Measurements from ENCODE around the gene MROH2A.

The MROH2A gene

DNA sequence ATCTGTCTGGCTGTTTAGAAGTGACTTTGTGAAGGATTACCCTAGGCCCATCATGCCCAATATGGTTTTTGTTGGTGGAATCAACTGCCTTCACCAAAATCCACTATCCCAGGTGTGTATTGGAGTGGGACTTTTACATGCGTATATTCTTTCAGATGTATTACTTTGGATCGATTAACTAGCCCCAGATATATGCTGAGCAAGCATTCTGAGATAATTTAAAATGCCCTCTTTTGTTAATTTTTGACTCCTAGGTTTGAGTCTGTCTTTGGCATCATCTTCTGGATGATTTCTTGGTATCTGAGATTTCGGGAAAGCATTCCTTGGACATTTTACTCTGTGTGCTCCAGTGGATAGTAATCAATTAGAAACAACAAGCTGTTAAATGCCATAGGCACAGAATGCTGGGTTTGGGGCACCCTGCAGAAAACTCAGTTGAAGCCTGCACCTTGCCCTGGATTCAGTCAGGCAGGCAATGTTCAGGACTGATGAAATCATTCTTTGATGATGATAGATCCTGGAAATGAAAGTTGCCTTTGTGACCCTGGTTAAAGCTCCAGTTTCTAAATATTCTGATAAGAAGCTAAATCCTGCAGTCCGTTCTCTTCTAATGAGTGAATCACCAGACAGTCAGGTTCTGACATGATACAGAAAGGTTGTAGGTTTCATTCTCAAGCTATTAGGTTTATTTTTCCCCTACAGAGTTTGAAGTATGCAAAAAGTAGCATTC is 16.9 kb upstream of the MROH2A start:
- no peak for DNase-seq

DNA sequence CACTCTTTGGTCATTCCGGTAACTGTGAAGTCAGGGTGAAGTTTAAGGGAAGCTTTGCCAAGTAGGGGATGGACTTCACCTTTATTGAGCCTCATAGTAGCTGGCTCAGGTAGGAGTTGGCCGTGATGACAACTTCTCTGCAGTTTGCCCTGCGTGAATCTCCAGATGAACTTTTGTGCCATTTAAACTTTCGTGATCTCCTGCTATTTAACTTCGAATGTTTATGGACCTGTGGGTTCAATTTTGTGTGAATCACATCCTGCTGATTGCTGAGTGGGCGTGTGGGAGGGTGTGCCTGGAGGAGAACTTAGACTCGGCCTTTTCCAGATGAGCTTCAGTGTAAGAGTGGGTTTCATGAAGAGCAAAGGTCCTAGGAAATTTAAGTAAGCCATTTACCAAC is 13.9 kb upstream of the MROH2A start:
- DNase-seq = no peak

DNA sequence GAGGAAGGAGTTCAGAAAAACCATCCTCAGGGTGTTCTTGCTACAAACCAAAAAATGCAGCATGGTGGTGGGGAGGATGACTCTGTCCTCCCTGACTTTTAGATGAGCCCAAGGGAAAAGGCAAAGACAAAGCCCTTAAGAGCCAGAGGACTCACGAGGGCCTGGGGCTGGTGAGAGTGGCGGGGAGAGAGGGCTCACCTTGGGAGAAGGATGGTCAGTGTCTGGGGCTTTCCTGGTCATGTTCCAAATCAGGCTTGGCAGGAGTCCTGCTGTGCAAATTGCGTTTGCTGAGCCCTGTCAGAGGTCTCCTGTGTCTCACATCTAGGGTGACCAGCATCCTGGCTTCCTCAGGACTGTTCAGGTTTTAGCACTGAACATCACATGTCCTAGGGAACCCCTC is 13.4 kb upstream of the MROH2A start:
- no peak for DNase-seq

DNA sequence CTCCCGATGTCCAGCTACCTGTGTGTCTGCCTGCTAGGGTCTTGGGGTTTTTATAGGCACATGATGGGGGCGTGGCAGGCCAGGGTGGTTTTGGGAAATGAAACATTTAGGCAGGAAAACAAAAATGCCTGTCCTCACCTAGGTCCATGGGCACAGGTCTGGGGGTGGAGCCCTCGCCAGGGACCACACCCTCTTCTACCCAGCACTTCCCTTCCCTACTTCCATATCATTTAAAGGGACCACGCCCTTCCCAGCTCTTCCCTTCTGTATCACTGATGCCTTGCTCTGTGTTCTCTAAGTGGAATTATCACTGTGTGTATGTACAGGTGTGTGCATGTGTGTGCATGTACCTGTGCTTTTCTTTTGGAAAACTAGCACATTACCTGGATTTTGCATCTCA is 11.7 kb upstream of the MROH2A start:
- DNase-seq = no peak

DNA sequence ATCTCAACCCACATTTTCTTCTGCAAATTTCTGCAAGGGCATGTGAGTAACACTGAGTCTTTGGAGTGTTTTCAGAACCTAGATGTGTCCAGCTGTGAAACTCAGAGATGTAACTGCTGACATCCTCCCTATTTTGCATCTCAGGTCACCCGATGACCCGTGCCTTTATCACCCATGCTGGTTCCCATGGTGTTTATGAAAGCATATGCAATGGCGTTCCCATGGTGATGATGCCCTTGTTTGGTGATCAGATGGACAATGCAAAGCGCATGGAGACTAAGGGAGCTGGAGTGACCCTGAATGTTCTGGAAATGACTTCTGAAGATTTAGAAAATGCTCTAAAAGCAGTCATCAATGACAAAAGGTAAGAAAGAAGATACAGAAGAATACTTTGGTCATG is 10.1 kb upstream of the MROH2A start:
- DNase-seq = no peak

DNA sequence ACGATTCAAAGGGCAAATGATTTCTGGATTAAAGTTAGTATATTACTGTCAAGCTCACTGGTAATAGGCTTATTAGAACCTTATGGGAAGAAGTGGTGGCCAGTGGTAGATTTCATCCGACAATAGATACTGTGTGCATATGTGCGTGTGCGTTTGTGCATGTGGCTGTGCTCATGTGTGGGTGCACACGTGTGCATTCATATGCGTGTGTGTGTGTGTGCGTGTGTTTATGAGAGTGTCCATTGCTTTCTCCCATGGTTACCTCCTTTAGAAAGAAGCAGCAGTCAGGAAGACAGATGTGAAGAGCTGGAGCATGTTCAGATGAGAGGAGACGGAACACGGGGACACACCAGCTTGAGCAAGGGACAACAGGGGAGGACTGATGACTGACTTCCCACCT is 8.9 kb upstream of the MROH2A start:
- DNase-seq = no peak

DNA sequence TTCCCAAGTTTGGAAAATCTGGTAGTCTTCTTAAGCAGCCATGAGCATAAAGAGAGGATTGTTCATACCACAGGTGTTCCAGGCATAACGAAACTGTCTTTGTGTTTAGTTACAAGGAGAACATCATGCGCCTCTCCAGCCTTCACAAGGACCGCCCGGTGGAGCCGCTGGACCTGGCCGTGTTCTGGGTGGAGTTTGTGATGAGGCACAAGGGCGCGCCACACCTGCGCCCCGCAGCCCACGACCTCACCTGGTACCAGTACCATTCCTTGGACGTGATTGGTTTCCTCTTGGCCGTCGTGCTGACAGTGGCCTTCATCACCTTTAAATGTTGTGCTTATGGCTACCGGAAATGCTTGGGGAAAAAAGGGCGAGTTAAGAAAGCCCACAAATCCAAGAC is 6.0 kb upstream of the MROH2A start:
- DNase-seq = no peak

DNA sequence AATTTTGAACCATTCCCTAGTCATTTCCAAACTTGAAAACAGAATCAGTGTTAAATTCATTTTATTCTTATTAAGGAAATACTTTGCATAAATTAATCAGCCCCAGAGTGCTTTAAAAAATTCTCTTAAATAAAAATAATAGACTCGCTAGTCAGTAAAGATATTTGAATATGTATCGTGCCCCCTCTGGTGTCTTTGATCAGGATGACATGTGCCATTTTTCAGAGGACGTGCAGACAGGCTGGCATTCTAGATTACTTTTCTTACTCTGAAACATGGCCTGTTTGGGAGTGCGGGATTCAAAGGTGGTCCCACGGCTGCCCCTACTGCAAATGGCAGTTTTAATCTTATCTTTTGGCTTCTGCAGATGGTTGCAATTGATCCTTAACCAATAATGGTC is 5.5 kb upstream of the MROH2A start:
- no peak for DNase-seq

DNA sequence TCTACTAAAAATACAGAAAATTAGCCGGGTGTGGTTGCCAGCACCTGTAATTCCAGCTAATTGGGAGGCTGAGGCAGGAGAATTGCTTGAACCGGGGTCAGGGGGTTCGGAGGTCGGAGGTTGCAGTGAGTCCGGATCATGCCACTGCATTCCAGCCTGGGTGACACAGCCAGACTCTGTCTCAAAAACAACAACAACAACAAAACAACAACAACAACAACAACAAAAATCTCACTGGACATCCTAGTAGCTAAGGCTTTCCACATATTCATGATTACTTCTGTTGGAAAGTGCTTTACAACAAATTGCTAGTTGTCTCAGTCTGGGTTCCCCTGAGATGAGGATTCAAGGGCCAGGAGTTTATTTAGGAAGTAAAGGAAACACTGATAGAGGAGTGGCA is 4.3 kb upstream of the MROH2A start:
- no peak for DNase-seq

DNA sequence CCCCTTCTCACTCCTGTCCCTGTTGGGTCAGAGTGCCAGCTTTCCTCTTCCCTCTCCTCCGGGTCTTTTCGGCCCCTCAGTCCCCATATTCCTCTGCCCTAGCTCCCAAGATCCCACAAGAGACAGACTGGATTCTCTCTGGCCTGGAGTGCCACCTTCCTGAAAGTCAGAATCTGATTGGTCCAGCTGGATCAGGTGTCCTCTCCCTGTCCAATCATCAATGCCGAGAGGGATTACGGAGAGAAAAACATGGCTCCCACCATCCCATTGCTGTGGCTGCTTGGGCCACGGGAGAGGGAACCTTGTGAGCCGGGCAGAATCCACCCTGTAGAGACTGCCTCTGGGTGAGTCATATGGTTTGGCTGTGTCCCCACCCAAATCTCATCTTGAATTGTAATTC is 2.7 kb upstream of the MROH2A start:
- DNase-seq = no peak

DNA sequence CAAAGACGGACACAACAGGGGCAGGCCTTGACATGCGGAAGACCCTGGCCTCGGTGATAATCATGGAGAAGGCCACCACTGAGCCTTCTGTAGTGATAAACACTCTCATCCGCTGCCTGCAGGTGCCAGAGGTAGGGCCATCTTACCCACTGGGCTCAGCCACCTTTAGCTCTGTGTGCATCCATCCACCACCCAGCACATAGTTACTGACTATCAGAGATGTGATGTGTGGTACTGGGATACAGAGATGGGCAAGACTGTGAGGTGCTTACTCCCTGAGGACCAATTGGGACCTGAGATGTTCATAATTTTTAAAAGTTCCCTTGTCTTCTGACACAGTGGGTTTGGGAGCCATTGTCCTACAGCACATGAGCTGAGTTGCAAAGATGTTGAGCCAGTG is 1.6 kb downstream of the MROH2A start:
- DNase-seq = no peak

DNA sequence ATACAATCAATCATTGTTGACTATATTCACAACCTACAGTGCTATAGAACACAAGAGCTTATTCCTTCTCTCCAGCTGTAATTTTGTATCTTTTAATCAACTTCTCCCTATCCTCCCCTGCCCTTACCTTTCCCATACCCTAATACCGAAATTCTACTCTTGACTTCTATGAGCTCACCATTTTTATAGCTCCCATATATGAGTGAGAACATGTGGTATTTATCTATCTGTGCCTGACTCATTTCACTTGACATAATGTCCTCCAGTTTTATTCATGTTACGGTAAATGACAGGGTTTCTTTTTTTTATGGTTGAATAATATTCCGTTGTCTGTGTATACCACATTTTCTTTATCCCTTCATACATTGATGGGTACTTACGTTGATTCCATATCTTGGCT is 2.6 kb downstream of the MROH2A start:
- DNase-seq = no peak

DNA sequence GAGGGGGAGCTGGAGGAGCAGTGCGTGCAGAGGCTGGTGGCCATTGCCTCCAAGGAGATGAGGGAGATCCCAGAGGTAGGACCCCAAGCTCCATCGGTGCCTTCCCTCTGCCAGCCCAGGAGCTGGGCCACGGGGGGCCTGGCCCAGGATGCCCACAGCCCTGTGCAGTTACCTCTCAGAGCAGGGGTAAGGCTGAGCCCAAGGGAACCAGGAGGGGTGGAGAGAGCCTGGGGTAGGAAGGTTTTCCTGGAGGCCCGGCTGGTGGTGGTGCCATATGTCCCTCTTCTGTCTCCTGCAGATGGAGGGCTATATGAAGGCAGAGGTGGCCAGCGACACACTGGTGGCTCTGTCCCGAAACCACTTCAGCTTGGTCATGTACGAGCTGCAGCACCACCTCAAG is 11.4 kb downstream of the MROH2A start:
- no peak for DNase-seq

DNA sequence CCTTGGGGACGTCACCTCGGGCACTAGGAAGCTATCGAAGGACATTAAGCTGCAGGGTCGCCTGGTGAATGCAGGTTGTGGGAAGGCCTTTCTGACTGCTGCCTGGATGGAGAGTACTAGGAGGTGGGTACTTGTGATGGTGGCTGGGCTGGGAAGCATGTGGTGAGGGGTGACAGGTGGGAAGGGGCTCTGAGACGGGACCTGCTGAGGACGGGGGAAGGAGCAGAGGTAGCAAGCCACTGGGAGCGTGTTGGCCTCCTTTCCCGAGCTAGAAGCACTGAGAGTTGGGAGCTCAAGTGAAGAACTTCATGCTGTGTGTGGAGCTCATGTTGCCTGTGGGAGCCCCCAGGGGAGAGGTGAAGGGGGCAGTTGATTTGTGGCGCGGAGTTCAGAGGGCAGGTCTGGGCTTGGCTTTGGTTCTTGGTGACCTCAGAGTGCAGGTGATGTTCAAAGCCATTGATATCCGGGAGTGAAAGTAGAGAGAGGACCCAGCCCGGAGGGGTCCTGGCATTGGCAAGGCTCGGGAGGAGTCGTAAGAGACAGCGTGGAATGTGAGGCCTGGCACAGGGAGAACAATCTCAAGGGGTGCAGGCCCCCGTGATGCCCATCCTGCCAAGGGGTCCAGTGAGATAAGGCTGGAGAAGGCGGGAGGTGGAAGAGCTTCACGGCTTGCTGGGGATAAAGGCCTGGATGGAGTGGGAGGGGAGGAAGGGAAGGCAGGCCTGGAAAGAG is 13.2 kb downstream of the MROH2A start:
- no peak for DNase-seq

DNA sequence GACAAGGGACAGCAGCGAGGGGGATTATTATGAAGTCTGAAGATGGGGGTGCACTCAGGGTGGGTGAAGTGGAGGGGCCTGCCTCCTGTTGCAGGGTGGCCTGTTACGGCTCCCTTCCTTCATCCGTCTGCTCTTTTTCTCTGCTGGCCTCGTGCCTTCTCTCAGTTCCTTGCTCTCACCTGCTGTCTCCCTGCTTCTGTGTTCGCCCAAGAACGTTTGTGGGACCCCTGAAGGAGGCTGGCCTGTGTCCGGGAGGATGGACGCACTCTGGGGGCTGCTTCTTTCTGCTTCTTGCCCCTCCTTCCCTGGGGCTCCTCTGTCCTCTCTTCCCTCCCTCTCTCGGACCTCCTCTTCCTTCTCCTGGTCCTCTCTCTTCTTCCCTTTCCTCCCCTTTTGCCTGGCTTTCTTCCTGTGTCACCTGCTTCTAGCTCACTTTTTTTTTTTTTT is 13.8 kb downstream of the MROH2A start:
- no peak for DNase-seq

DNA sequence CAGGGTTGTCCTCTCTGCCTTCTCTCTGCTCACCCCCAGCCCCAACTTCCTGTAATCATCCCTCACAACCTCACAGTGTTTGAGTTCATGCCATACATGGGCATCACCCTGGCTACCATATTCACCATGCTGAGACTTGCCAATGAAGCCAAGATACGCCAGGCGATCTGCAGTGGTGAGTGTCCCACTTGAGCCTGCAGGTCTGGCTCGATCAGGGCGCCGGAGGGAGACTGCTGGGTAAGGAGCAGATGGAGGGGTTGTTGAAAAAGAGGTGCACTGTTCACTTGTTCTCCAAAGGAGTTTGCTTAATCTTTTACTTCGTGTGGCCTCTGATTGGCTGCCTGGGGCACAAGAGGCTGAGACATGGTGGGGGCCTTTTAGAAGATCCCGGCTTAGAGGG is 14.6 kb downstream of the MROH2A start:
- DNase-seq = no peak

DNA sequence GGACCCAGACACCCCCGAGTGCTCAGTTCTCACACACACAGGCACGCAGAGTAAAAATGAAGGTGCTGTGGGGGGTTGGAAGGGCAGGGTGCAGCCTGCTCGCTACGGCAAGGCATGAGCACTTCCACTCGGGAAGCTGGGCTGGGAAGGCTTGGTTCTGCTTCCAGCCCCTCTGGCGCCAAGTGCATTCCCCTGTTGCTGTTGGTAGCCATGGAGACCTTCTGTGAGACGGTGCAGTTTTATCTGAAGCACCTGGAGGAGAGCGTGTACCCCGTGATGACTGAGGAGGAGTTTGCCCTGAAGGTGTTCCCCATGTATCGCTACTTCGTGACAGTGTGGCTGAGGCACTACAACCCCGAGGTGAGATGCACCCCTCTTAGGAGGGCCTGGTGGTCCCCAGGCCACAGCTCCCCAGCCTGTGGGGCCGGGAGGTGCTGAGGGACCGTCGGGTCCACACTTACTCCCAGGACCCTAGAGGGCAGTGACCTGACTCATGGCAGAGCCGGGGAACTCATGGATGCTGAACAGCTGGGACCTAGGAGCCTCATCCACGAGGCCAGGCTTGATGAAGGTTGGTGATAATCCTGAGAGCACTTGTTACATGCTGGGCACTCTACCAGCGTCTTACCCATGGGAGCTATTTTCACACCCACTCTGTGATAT is 15.5 kb downstream of the MROH2A start:
- DNase-seq = no peak

DNA sequence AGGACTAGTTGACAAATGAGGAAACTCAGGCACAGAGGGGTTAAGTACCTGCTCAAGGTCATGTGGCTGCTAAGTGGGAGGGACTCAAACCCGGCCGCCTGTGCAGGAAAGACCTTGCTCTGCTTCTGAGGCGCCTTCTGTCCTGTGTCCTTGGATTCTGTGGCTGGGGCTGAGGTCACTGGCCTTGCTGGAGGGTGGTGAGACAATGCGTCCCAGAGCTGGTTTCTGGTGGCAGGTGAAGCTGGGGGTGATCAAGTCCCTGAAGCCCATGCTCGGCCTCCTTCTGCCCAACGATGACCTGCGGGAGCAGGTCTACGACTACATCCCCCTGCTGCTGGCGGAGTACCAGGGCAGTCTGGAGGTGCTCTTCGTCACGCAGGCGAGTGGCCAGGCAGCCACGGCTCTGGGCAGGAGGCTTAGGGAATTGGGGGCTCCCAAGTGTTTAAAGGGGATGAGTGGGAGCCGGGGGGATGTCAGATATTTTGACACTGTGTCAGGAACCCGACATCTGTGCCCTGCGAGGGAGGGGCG is 16.1 kb downstream of the MROH2A start:
- DNase-seq = no peak

DNA sequence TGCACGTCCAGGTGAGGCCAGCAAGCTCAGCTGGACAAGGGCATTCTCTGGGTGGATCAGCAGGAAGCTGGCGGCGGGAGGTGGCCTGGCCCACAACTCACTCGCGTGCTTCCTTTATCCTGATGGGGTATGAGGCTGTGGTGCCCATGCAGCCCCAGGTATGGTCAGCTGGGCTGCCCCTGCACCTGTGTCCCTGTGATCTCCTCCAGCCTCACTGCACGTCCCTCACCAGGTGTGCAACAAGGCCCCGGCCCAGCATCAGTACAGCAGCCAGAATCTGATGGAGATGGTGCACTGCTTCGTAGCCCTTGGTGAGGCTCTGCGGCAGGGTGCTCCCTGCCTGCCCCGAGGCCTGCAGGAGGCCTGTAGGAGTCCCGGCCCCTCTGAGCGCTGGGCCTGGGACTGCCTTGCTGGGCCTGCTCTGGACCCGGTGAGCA is 17.6 kb downstream of the MROH2A start:
- no peak for DNase-seq

DNA sequence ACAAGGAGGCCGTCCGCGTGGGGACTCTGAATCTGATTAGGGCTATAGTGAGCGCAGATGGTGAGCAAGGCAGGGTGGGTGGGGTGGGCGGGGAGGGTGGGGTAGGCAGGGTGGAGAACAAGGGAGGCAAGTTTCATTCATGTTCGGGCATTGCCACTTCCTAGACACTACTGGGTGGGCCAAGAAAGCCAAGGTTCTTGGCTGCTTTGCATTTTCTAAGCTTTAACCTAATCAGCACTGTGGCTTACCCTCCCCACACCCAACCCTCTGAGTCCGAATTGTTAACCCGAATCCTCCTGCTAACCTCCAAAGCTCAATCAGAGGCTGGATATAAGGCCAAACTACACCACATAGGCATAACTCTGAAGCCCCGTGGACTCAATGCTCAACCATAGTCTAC is 18.1 kb downstream of the MROH2A start:
- DNase-seq = no peak

DNA sequence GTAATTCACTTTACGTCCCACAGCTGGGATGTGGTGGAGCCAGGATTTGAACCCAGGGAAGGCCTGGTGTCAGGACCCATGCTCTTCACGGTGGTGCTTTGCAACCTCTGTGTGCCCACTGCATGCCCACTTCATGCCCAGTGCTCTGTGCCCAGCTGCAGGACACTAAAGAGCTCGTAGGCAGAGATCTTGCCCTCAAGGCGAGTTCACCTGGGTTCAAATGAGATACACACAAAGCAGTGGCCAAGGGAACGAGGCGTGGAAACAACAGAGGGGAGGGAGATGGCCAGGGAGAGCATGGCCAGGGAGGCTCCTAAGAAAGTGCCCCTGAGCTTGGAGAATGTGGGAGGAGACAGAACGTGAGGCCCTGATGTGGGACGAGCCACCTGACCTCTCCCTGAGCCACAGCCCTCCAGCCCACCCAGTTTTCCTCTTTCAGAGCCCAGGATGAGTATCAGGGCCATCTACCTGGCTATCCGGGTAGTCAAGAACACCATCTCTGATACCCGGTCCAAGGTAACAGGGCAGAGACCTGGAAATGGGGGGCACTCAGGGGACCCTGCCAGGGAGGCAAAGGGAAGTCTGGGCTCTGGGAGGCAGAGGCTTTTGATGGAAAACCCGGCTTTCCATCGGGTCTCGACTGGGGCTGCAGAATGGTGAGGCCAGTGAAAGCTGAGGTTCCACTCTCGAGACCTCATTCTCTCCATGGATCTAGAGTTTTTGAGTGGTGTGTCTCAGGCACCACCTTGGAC is 20.4 kb downstream of the MROH2A start:
- DNase-seq = no peak

DNA sequence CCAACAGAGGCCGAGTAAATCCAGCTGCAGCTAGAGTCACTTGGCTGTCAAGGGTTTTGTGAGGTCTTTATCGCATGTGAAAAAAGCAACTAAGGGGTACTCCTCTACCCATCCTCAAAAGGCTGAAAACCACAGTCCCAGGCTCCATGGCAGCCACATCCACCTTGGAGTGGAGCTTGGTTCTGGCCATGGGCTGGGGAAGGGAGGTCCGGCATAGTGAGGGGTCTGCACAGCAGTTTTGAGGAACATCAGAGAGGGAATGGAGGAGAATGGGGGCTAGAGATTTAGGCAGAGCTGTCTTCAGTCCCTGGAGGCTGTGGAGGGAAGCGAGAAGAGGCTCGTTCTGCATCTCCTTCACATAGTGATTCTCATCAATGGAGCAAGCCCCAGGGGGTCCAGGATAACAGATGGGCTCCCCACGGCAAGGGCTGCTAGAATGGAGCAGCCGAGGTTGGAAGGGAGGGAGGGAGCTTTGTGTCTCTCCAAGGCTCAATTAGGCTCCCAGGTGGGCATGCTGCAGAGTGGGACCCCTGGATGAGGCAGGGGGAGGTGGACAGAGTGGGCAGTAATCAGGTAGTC is 21.0 kb downstream of the MROH2A start:
- no peak for DNase-seq

DNA sequence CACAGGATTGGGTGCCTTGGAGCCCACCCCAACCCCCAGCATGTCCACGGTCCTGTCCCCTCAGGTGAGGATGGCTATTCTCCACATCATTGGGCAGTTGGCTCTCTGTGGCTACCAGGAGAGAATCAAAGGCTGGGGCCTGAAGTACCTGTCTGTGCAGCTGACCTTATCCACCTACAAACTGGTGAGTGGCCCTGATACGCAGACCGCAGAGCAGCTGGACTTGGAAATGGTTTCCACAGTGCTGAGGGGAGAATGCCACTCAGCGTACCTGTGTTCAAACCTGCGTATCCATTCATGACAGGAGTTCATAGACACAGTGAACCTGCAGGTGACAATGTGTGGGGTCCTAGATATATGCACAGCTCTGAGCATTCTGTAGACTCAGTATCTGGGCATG is 21.6 kb downstream of the MROH2A start:
- no peak for DNase-seq
